Stomach (tissue), 4 donors: Measurements from ENCODE around the gene VSNL1.

Source experiments
- EP300 ChIP-seq: sonication (generic); formaldehyde crosslinking; IDR thresholded peaks from one replicate; pipeline ENCODE4 v1.6.1; 2017; ENCODE audit warnings: antibody characterized with exemption
- TF ChIP-seq, protein P1 (sequence below), 7 experiments: fragments of 450-650 bp in 4 of 7; fragments of 200-600 bp in 3 of 7; sonication (generic) in 3 of 7; IDR thresholded peaks; one replicate each; pipeline ENCODE4 v1.5.1; 2016 to 2019; ENCODE audit warnings: antibody characterized with exemption in 7 of 7, control low read depth in 2 of 7, mild to moderate bottlenecking in 1 of 7

GRCh38 chr2:17538022-17538843 is 2.3 kb upstream of the VSNL1 start:
- TF ChIP-seq, protein P1, sequence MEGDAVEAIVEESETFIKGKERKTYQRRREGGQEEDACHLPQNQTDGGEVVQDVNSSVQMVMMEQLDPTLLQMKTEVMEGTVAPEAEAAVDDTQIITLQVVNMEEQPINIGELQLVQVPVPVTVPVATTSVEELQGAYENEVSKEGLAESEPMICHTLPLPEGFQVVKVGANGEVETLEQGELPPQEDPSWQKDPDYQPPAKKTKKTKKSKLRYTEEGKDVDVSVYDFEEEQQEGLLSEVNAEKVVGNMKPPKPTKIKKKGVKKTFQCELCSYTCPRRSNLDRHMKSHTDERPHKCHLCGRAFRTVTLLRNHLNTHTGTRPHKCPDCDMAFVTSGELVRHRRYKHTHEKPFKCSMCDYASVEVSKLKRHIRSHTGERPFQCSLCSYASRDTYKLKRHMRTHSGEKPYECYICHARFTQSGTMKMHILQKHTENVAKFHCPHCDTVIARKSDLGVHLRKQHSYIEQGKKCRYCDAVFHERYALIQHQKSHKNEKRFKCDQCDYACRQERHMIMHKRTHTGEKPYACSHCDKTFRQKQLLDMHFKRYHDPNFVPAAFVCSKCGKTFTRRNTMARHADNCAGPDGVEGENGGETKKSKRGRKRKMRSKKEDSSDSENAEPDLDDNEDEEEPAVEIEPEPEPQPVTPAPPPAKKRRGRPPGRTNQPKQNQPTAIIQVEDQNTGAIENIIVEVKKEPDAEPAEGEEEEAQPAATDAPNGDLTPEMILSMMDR (IDR thresholded peaks at IDR 0.05), result no peak
- no peak for TF ChIP-seq EP300
